ENCODE data around the gene F5.

GRCh38 chr1:169534653-169535052 lies 51.6 kb downstream of the F5 start:
- no peak for TF ChIP-seq MAX (IDR thresholded peaks at IDR 0.05)
- TF ChIP-seq POLR2A (IDR thresholded peaks at IDR 0.05; ENCODE audit: borderline replicate concordance, extremely low read depth, insufficient read depth, insufficient read length): no peak
- TF ChIP-seq CTCF (IDR thresholded peaks at IDR 0.05 in 2 of 3, conservative IDR thresholded peaks at IDR 0.05 in 1 of 3; ENCODE audit: borderline replicate concordance in 1 of 3, insufficient read depth in 1 of 3, low read depth in 2 of 3, low read length in 2 of 3): no peak
- no peak for TF ChIP-seq FOSL1 (IDR thresholded peaks at IDR 0.05; ENCODE audit: low read depth)
- no peak for TF ChIP-seq EZH2 (IDR thresholded peaks at IDR 0.05)
- TF ChIP-seq CEBPB (IDR thresholded peaks at IDR 0.05; ENCODE audit: low read depth): no peak
- TF ChIP-seq SIN3A (IDR thresholded peaks at IDR 0.05; ENCODE audit: low read depth): no peak
- no peak for TF ChIP-seq JUND (IDR thresholded peaks at IDR 0.05)
- TF ChIP-seq YY1 (IDR thresholded peaks at IDR 0.05; ENCODE audit: extremely low read depth, insufficient replicate concordance, low read depth, low read length): no peak
